Right lobe of liver (tissue), 6 donors: ENCODE data around the gene RNU11. TPM values are rescaled to one million over a fixed set of nuclear protein-coding genes. Genes with fewer than 3 reads are reported as not detected.
"Not testable (repeated sequence)": the region's sequence is repeated elsewhere in the genome, so short reads cannot be mapped to it uniquely, and the experiment has no call there.

ENCODE experiments used
- ATAC-seq, 4 donors: fragments of 200-7000 bp; cut with Tn5 transposase; one replicate each; pipeline ENCODE4 v1.9.1; 2020; ENCODE audit warnings: mild to moderate bottlenecking in 4 of 4, moderate library complexity in 4 of 4
- DNase-seq, 3 donors: peaks; one replicate each; pipeline ENCODE4 v3.0.0-alpha.2; 2020
- H3K27ac ChIP-seq, 3 donors: fragments of 200-600 bp; one replicate each; pipeline ENCODE4 v1.8.0; 2022
- H3K27me3 ChIP-seq, 2 donors: fragments of 200-600 bp; one replicate each; pipeline ENCODE4 v1.8.0; 2022
- H3K36me3 ChIP-seq, 4 donors: fragments of 200-600 bp; sonication (generic) in 1 of 4; one replicate each; pipeline versions ENCODE4 v1.5.1 to v1.8.0; 2017 to 2022; ENCODE audit warnings: control low read depth in 1 of 4
- H3K4me1 ChIP-seq, 4 donors: fragments of 200-600 bp; sonication (generic) in 1 of 4; one replicate each; pipeline versions ENCODE4 v1.5.1 to v1.8.0; 2017 to 2022; ENCODE audit warnings: control low read depth in 1 of 4
- H3K4me3 ChIP-seq, 3 donors: fragments of 200-600 bp; one replicate each; pipeline ENCODE4 v1.8.0; 2022
- H3K9me3 ChIP-seq, 4 donors: fragments of 200-600 bp; sonication (generic) in 1 of 4; one replicate each; pipeline versions ENCODE4 v1.5.1 to v1.8.0; 2017 to 2022; ENCODE audit warnings: control low read depth in 1 of 4
- CTCF ChIP-seq, 4 donors: fragments of 200-600 bp in 3 of 4; fragments of 450-650 bp in 1 of 4; IDR thresholded peaks; one replicate each; pipeline versions ENCODE4 v1.5.1 to v1.8.0; 2016 to 2022; ENCODE audit warnings: antibody characterized with exemption in 4 of 4, mild to moderate bottlenecking in 2 of 4
- POLR2A ChIP-seq: fragments of 450-650 bp; IDR thresholded peaks from one replicate; pipeline ENCODE4 v1.6.1; 2017; ENCODE audit warnings: antibody characterized with exemption, mild to moderate bottlenecking
- WGBS: methylation state at CpG from one replicate; pipeline ENCODE4 v1.1.6; 2018; ENCODE audit warnings: low coverage, low lambda C conversion rate; ENCODE audit not compliant: insufficient coverage; ENCODE audit errors: missing lambda C conversion rate; 5-methylcytosine and 5-hydroxymethylcytosine counted together
- intact Hi-C, 2 donors: fragments of 100-400 bp; cut with DNase I; formaldehyde crosslinking; loops; one replicate each; pipeline versions ENCODE4 v1.11.2 to v1.14.1; 2022
- total RNA-seq, 6 experiments: library from RNA; depleted of rRNA in 2 of 6; stranded (reverse); fragments of >200 nt in 2 of 6; fragmentation: NEBNext Ultra II Directional in 3 of 6; extraction: Animal tissue kit (Norgen Biotek cat#: 25700) in 3 of 6; gene quantifications; one replicate each; pipeline versions ENCODE4 v1.1.0 to v1.2.4, GENCODE V29; 2016 to 2023
- donor health status: DM: no; HTN: yes; CAD: no.
- donor health status: DM: no; HTN: no; CAD: no.
- donor health status: DM: no; HTN: no; CAD: no.
- donor health status: DM: no; HTN: yes; CAD: no.
- donor health status: DM: no; HTN: yes; CAD: no.

RNU11 gene
- total RNA-seq, 6 experiments from 2014 or later: not detected

- WGBS: 71% methylated on average over 1 of the region's 1 CpG
- Histone ChIP-seq H3K4me1 (peaks cover 0 to 37% (median 6%) of the 10 kb centered on the region in 4 donors), H3K4me3 (no peak overlapping the region), H3K36me3 (no peaks in the 10 kb centered on the region), H3K27ac (peak overlapping the region in 1 of 3 donors; percentile 21), H3K27me3 (no peaks in the 10 kb centered on the region), H3K9me3 (no peaks in the 10 kb centered on the region)
- TF ChIP-seq POLR2A (no peak), CTCF (IDR thresholded peaks at IDR 0.05) (no peak)
- DNase-seq (no peak), ATAC-seq (no peak)
- intact Hi-C loops: no loop called here
Measured at GRCh38 chr1:28646040-28646439, 2.4 kb upstream of the RNU11 start.

- Histone ChIP-seq H3K4me3 (peak overlapping the region; percentile 32 to 60 (median 47)), H3K27ac (peak overlapping the region; percentile 88 to 93 (median 90)), H3K4me1 (peaks cover 0 to 38% (median 3%) of the 10 kb centered on the region in 4 donors), H3K27me3 (no peaks in the 10 kb centered on the region), H3K9me3 (no peaks in the 10 kb centered on the region), H3K36me3 (no peaks in the 10 kb centered on the region)
- ATAC-seq (peak; percentile 87 to 94 (median 88)), DNase-seq (peak; percentile 90 to 93 (median 92))
- WGBS: 0% methylated on average over 13 of the region's 18 CpGs
- intact Hi-C loops: no loop called here
- TF ChIP-seq POLR2A (no peak), CTCF (IDR thresholded peaks at IDR 0.05) (no peak)
Measured at GRCh38 chr1:28648008-28648473, 359 bp upstream of the RNU11 start.

GRCh38 chr1:28653063-28653462 lies 4.7 kb downstream of the RNU11 start:
- H3K27ac ChIP-seq, intact Hi-C loops, H3K36me3 ChIP-seq, H3K27me3 ChIP-seq, H3K9me3 ChIP-seq, DNase-seq, ATAC-seq, H3K4me3 ChIP-seq: not testable (repeated sequence)
- H3K4me1 ChIP-seq: peaks cover 0 to 17% (median 0%) of the 10 kb centered on the region in 4 donors
- WGBS: 79% methylated on average over 6 of the region's 13 CpGs

- DNase-seq: not testable (repeated sequence)
- 27% methylated on average over 3 of the region's 3 CpGs for WGBS
Measured at GRCh38 chr1:28653870-28654269, 5.5 kb downstream of the RNU11 start.

GRCh38 chr1:28655448-28656311 lies 7.3 kb downstream of the RNU11 start:
- H3K36me3 ChIP-seq, H3K4me3 ChIP-seq, H3K9me3 ChIP-seq, ATAC-seq, intact Hi-C loops, H3K27ac ChIP-seq, H3K27me3 ChIP-seq: not testable (repeated sequence)
- 90% methylated on average over 5 of the region's 10 CpGs for WGBS
- peaks cover 0 to 13% (median 0%) of the 10 kb centered on the region in 4 donors for H3K4me1 ChIP-seq
- peak in 1 of 3 donors; percentile 58 for DNase-seq

More at GRCh38 chr1:28653870-28654269, 5.5 kb downstream of the RNU11 start:
- intact Hi-C loops, H3K36me3 ChIP-seq, H3K9me3 ChIP-seq, H3K27me3 ChIP-seq, H3K27ac ChIP-seq, H3K4me3 ChIP-seq: not testable (repeated sequence)
- ATAC-seq: peak in 2 of 4 donors; percentile 21 to 29
- H3K4me1 ChIP-seq: peaks cover 0 to 17% (median 0%) of the 10 kb centered on the region in 4 donors
- peak; percentile 11 to 35 (median 15) for TF ChIP-seq CTCF (IDR thresholded peaks at IDR 0.05)
